Stimulated activated CD8-positive, alpha-beta memory T cell treated with anti-CD3 and anti-CD28 coated beads, Interleukin-2, amount 100 ng/mL, for 48 hours (primary cell): ENCODE results near the gene BRICD5.

ENCODE experiments used
- DNase-seq, 2 donors: peaks; one replicate each; pipeline ENCODE4 v3.0.0-alpha.2; 2020; ENCODE audit warnings: low read depth in 2 of 2

Gene BRICD5

GRCh38 chr16:2180962-2181923, 29.4 kb downstream of the BRICD5 start:
- no peak for DNase-seq

GRCh38 chr16:2180461-2180860, 30.2 kb downstream of the BRICD5 start:
- DNase-seq, result no peak

- no peak for DNase-seq
Measured at GRCh38 chr16:2179576-2179975, 31.1 kb downstream of the BRICD5 start.

GRCh38 chr16:2179107-2179501, 31.6 kb downstream of the BRICD5 start:
- DNase-seq, result no peak

GRCh38 chr16:2178321-2179106, 32.1 kb downstream of the BRICD5 start:
- peak in 1 of 2 donors; percentile 26 for DNase-seq

GRCh38 chr16:2177561-2177960, 33.1 kb downstream of the BRICD5 start:
- no peak for DNase-seq

GRCh38 chr16:2177101-2177500, 33.6 kb downstream of the BRICD5 start:
- no peak for DNase-seq

GRCh38 chr16:2176047-2176446, 34.6 kb downstream of the BRICD5 start:
- no peak for DNase-seq

GRCh38 chr16:2175454-2175853, 35.2 kb downstream of the BRICD5 start:
- DNase-seq, result no peak

- DNase-seq, result no peak
Measured at GRCh38 chr16:2174396-2175131, 36.1 kb downstream of the BRICD5 start.

GRCh38 chr16:2173916-2174315, 36.7 kb downstream of the BRICD5 start:
- no peak for DNase-seq

GRCh38 chr16:2173366-2173765, 37.3 kb downstream of the BRICD5 start:
- no peak for DNase-seq

GRCh38 chr16:2172688-2173335, 37.9 kb downstream of the BRICD5 start:
- DNase-seq, result no peak

GRCh38 chr16:2171601-2172178, 39.0 kb downstream of the BRICD5 start:
- DNase-seq, result no peak

GRCh38 chr16:2170587-2171435, 39.9 kb downstream of the BRICD5 start:
- DNase-seq, result no peak

- DNase-seq, result no peak
Measured at GRCh38 chr16:2170080-2170479, 40.6 kb downstream of the BRICD5 start.

GRCh38 chr16:2167068-2167638, 43.5 kb downstream of the BRICD5 start:
- DNase-seq, result no peak

GRCh38 chr16:2166263-2167067, 44.2 kb downstream of the BRICD5 start:
- no peak for DNase-seq

GRCh38 chr16:2165861-2166260, 44.8 kb downstream of the BRICD5 start:
- DNase-seq, result no peak
